ENCODE data around the gene CD22. TPM values are rescaled to one million over a fixed set of nuclear protein-coding genes. Genes with fewer than 3 reads are reported as not detected.

CD22 gene
- total RNA-seq, 4 donors from 2014 or later, result 7.2 to 22.8 (median 13.4) TPM

- DNase-seq (ENCODE audit: low spot score in 2 of 2), result no peak
- Histone ChIP-seq H3K4me3 (no peak overlapping the region), H3K4me1 (no peaks in the 10 kb centered on the region), H3K27ac (no peak overlapping the region), H3K9me3 (no peaks in the 10 kb centered on the region), H3K36me3 (peaks cover 0 to 17% (median 0%) of the 10 kb centered on the region in 3 donors), H3K27me3 (no peaks in the 10 kb centered on the region)
- TF ChIP-seq EP300 (IDR thresholded peaks at IDR 0.05) (no peak), POLR2A (IDR thresholded peaks at IDR 0.05) (no peak), CTCF (IDR thresholded peaks at IDR 0.05) (no peak)
- 88 to 95% methylated on average over 10 to 11 of the region's 11 CpGs for WGBS, 2 donors
These were observed 11.4 kb downstream of the CD22 start for GRCh38 chr19:35340431-35340830.

GRCh38 chr19:35341006-35341405, 12.0 kb downstream of the CD22 start:
- no peak for DNase-seq (ENCODE audit: low spot score in 2 of 2)
- Histone ChIP-seq H3K27ac (no peak overlapping the region), H3K4me3 (no peak overlapping the region), H3K36me3 (peaks cover 0 to 17% (median 0%) of the 10 kb centered on the region in 3 donors), H3K4me1 (no peaks in the 10 kb centered on the region), H3K27me3 (no peaks in the 10 kb centered on the region), H3K9me3 (no peaks in the 10 kb centered on the region)
- WGBS, 2 donors, result 80 to 88% methylated on average over 16 of the region's 16 CpGs
- TF ChIP-seq CTCF (IDR thresholded peaks at IDR 0.05) (no peak), POLR2A (IDR thresholded peaks at IDR 0.05) (no peak), EP300 (IDR thresholded peaks at IDR 0.05) (no peak)

GRCh38 chr19:35341565-35342225, 12.7 kb downstream of the CD22 start:
- H3K4me3 ChIP-seq, result no peak overlapping the region
- peaks cover 0 to under 1% (median 0%) of the 10 kb centered on the region in 4 donors for H3K4me1 ChIP-seq
- 81 to 88% methylated on average over 13 to 14 of the region's 14 CpGs for WGBS, 2 donors
- H3K27me3 ChIP-seq, result no peaks in the 10 kb centered on the region
- H3K36me3 ChIP-seq, result peaks cover 0 to 17% (median 0%) of the 10 kb centered on the region in 3 donors
- H3K27ac ChIP-seq, result no peak overlapping the region
- no peak for TF ChIP-seq EP300 (IDR thresholded peaks at IDR 0.05)
- TF ChIP-seq POLR2A (IDR thresholded peaks at IDR 0.05), result no peak
- TF ChIP-seq CTCF (IDR thresholded peaks at IDR 0.05), result no peak
- no peak for DNase-seq (ENCODE audit: low spot score in 2 of 2)
- H3K9me3 ChIP-seq, result no peaks in the 10 kb centered on the region

GRCh38 chr19:35342430-35342829, 13.4 kb downstream of the CD22 start:
- 49 to 58% methylated on average over 5 of the region's 5 CpGs for whole genome bisulfite sequencing, 2 donors
- TF ChIP-seq EP300 (IDR thresholded peaks at IDR 0.05) (no peak), CTCF (IDR thresholded peaks at IDR 0.05) (no peak), POLR2A (IDR thresholded peaks at IDR 0.05) (no peak)

GRCh38 chr19:35344511-35345031, 15.6 kb downstream of the CD22 start:
- H3K27ac ChIP-seq, result no peak overlapping the region
- WGBS, 2 donors, result 77 to 78% methylated on average over 12 to 17 of the region's 17 CpGs
- no peak for TF ChIP-seq CTCF (IDR thresholded peaks at IDR 0.05)
- no peak for TF ChIP-seq POLR2A (IDR thresholded peaks at IDR 0.05)
- no peak for TF ChIP-seq EP300 (IDR thresholded peaks at IDR 0.05)
- peaks cover 0 to 17% (median 0%) of the 10 kb centered on the region in 3 donors for H3K36me3 ChIP-seq
- no peak for DNase-seq (ENCODE audit: low spot score in 2 of 2)
- H3K4me1 ChIP-seq, result peaks cover 0 to 6% (median 0%) of the 10 kb centered on the region in 4 donors
- H3K9me3 ChIP-seq, result no peaks in the 10 kb centered on the region
- H3K4me3 ChIP-seq, result no peak overlapping the region
- H3K27me3 ChIP-seq, result no peaks in the 10 kb centered on the region

More at GRCh38 chr19:35342430-35342829, 13.4 kb downstream of the CD22 start:
- H3K27me3 ChIP-seq, result no peaks in the 10 kb centered on the region
- H3K4me1 ChIP-seq, result peaks cover 0 to 6% (median 0%) of the 10 kb centered on the region in 4 donors
- no peak overlapping the region for H3K4me3 ChIP-seq
- no peak overlapping the region for H3K27ac ChIP-seq
- DNase-seq (ENCODE audit: low spot score in 2 of 2), result no peak
- H3K9me3 ChIP-seq, result no peaks in the 10 kb centered on the region
- H3K36me3 ChIP-seq, result peaks cover 0 to 17% (median 0%) of the 10 kb centered on the region in 3 donors

All from tibial nerve (tissue), 4 donors.